Measurements from ENCODE around the gene STN1.

The STN1 gene

DNA sequence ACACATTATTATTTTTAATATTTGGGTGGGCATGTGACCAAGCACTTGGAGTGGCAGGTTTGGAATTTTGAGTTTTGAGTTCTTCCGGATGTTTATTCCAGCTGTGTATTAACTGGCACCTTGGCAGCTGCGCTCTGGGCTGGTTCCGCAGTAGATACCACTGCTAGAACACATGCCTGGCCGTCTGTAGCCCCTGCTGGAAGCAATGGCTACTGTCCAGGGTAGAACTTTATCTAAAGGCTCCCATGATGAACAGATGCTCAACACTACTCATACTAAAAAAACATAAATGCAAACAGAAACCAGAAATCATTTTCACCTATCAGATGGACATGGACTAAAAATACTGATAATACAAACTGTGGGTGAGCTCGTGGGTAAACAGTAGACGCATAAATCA lies 43.3 kb downstream of the STN1 start:
- H3K27me3 ChIP-seq (replicated peaks; ENCODE audit: control insufficient read depth, insufficient read depth, low read length, poor library complexity, severe bottlenecking): no peaks in the 10 kb centered on the region
- no peaks in the 10 kb centered on the region for H3K4me1 ChIP-seq (ENCODE audit: control insufficient read depth, insufficient read depth, low read length, poor library complexity, severe bottlenecking)
- H3K27ac ChIP-seq (ENCODE audit: insufficient read depth, low read length, poor library complexity, severe bottlenecking): no peak overlapping the region
- DNase-seq: no peak
- no peak overlapping the region for H3K4me3 ChIP-seq (ENCODE audit: insufficient read depth, low read depth, low read length, poor library complexity, severe bottlenecking)
- no peaks in the 10 kb centered on the region for H3K9me3 ChIP-seq (ENCODE audit: control insufficient read depth, low read length)
- H3K36me3 ChIP-seq (ENCODE audit: control insufficient read depth, insufficient read depth, low read length): peaks cover 51% of the 10 kb centered on the region

DNA sequence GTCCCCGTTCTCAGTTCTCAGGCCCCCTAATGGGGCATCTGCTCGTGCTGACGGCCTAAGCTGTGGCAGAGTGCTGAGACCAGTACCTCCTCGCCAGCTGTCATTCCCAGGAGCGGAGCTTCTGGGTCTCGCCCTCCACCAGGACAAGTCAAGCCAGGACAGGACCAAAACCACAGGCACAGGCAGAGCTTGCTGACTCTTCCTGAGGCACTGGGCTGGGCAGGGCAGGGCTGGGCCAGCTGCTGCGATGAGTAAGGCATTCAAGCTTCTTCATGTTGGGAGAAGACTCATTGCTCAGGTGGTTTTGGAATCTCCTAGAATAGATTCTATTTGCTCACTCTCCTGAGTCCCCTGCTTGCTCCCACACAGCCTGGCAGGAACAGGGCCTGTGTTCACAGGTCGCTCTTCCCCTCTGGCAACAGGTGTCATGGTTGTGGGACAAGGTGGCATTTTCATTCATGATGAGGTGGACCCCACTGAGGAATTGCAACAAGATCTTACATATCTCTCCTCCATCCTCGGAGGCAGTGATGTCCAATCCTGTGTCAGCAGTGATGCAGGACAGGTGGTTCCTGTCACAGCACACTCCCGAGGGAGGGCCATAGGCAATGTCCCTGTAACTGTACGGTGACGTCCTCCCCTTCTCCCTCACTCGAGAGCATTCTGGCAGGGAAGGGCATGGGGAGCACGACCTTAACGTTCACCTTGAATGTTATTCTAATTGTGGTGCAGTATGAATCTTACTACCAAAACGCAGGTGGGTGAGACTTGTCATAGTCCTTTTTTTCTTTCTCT lies 45.6 kb downstream of the STN1 start:
- H3K4me1 ChIP-seq (ENCODE audit: control insufficient read depth, insufficient read depth, low read length, poor library complexity, severe bottlenecking): no peaks in the 10 kb centered on the region
- no peaks in the 10 kb centered on the region for H3K9me3 ChIP-seq (ENCODE audit: control insufficient read depth, low read length)
- H3K27me3 ChIP-seq (replicated peaks; ENCODE audit: control insufficient read depth, insufficient read depth, low read length, poor library complexity, severe bottlenecking): no peaks in the 10 kb centered on the region
- no peak for DNase-seq
- H3K4me3 ChIP-seq (ENCODE audit: insufficient read depth, low read depth, low read length, poor library complexity, severe bottlenecking): no peak overlapping the region
- peaks cover 27% of the 10 kb centered on the region for H3K36me3 ChIP-seq (ENCODE audit: control insufficient read depth, insufficient read depth, low read length)
- no peak overlapping the region for H3K27ac ChIP-seq (ENCODE audit: insufficient read depth, low read length, poor library complexity, severe bottlenecking)

DNA sequence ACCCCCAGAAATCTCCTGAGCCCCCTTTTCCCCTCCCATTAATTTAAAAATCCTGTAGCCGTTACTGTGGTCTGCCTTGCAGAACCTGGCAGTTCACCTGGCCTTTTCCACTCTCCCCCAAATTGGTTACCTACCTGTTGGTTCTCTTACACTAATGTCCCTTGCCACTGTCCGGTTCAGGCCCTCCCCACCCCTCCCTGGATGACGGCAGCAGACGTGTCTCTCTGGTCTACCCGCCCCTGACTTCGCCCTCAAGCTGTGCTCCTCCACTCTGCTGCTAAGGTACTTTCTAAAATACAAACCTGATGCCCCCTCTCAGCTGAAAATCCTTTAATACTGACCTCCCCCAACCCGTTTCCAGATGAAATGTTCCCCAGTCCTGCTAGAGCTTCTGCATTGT lies 47.0 kb downstream of the STN1 start:
- peaks cover 3% of the 10 kb centered on the region for H3K9me3 ChIP-seq (ENCODE audit: control insufficient read depth, low read length)
- H3K36me3 ChIP-seq (ENCODE audit: control insufficient read depth, insufficient read depth, low read length): peaks cover 17% of the 10 kb centered on the region
- H3K27me3 ChIP-seq (replicated peaks; ENCODE audit: control insufficient read depth, insufficient read depth, low read length, poor library complexity, severe bottlenecking): no peaks in the 10 kb centered on the region
- H3K27ac ChIP-seq (ENCODE audit: insufficient read depth, low read length, poor library complexity, severe bottlenecking): no peak overlapping the region
- H3K4me3 ChIP-seq (ENCODE audit: insufficient read depth, low read depth, low read length, poor library complexity, severe bottlenecking): no peak overlapping the region
- H3K4me1 ChIP-seq (ENCODE audit: control insufficient read depth, insufficient read depth, low read length, poor library complexity, severe bottlenecking): no peaks in the 10 kb centered on the region
- DNase-seq: no peak

- Histone ChIP-seq H3K27ac (ENCODE audit: insufficient read depth, low read length, poor library complexity, severe bottlenecking) (no peak overlapping the region), H3K27me3 (replicated peaks; ENCODE audit: control insufficient read depth, insufficient read depth, low read length, poor library complexity, severe bottlenecking) (no peaks in the 10 kb centered on the region), H3K9me3 (ENCODE audit: control insufficient read depth, low read length) (peaks cover 6% of the 10 kb centered on the region), H3K4me3 (ENCODE audit: insufficient read depth, low read depth, low read length, poor library complexity, severe bottlenecking) (no peak overlapping the region), H3K4me1 (ENCODE audit: control insufficient read depth, insufficient read depth, low read length, poor library complexity, severe bottlenecking) (no peaks in the 10 kb centered on the region), H3K36me3 (ENCODE audit: control insufficient read depth, insufficient read depth, low read length) (peaks cover 16% of the 10 kb centered on the region)
- no peak for DNase-seq
These were observed 47.5 kb downstream of the STN1 start for GRCh38 chr10:103870516-103870915.

DNA sequence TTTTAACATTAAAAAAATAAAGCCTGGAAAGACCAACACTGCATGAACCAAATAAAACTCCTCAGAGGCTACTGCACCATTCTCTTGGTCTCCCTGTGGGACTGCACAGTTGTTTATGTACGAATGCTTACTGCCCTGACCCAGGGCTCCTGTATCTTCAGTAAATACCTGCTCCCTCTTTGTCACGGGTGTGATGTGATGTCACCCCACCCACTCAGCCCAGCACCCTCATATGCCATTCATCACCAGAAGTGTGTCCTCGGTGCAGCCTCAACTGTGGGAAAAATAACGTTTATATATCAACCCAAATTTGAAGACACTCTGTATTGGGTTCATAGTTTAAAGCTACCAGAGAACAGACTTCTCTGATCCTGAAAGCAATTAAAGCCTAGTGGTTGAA lies 48.6 kb downstream of the STN1 start:
- no peak overlapping the region for H3K27ac ChIP-seq (ENCODE audit: insufficient read depth, low read length, poor library complexity, severe bottlenecking)

GRCh38 chr10:103868200-103868599 lies 49.8 kb downstream of the STN1 start:
- H3K4me1 ChIP-seq (ENCODE audit: control insufficient read depth, insufficient read depth, low read length, poor library complexity, severe bottlenecking): no peaks in the 10 kb centered on the region
- H3K9me3 ChIP-seq (ENCODE audit: control insufficient read depth, low read length): peaks cover 14% of the 10 kb centered on the region
- DNase-seq: no peak
- H3K36me3 ChIP-seq (ENCODE audit: control insufficient read depth, insufficient read depth, low read length): peaks cover 10% of the 10 kb centered on the region
- no peaks in the 10 kb centered on the region for H3K27me3 ChIP-seq (replicated peaks; ENCODE audit: control insufficient read depth, insufficient read depth, low read length, poor library complexity, severe bottlenecking)
- H3K27ac ChIP-seq (ENCODE audit: insufficient read depth, low read length, poor library complexity, severe bottlenecking): no peak overlapping the region
- H3K4me3 ChIP-seq (ENCODE audit: insufficient read depth, low read depth, low read length, poor library complexity, severe bottlenecking): no peak overlapping the region

More for the DNA sequence above, 48.6 kb downstream of the STN1 start:
- H3K27me3 ChIP-seq (replicated peaks; ENCODE audit: control insufficient read depth, insufficient read depth, low read length, poor library complexity, severe bottlenecking): no peaks in the 10 kb centered on the region
- peaks cover 10% of the 10 kb centered on the region for H3K36me3 ChIP-seq (ENCODE audit: control insufficient read depth, insufficient read depth, low read length)
- H3K4me3 ChIP-seq (ENCODE audit: insufficient read depth, low read depth, low read length, poor library complexity, severe bottlenecking): no peak overlapping the region
- H3K9me3 ChIP-seq (ENCODE audit: control insufficient read depth, low read length): peaks cover 14% of the 10 kb centered on the region
- H3K4me1 ChIP-seq (ENCODE audit: control insufficient read depth, insufficient read depth, low read length, poor library complexity, severe bottlenecking): no peaks in the 10 kb centered on the region
- DNase-seq: no peak

GRCh38 chr10:103861505-103861904 lies 56.5 kb downstream of the STN1 start:
- Histone ChIP-seq H3K27ac (ENCODE audit: insufficient read depth, low read length, poor library complexity, severe bottlenecking) (no peak overlapping the region), H3K9me3 (ENCODE audit: control insufficient read depth, low read length) (peaks cover 14% of the 10 kb centered on the region), H3K36me3 (ENCODE audit: control insufficient read depth, insufficient read depth, low read length) (no peaks in the 10 kb centered on the region), H3K27me3 (replicated peaks; ENCODE audit: control insufficient read depth, insufficient read depth, low read length, poor library complexity, severe bottlenecking) (no peaks in the 10 kb centered on the region), H3K4me1 (ENCODE audit: control insufficient read depth, insufficient read depth, low read length, poor library complexity, severe bottlenecking) (no peaks in the 10 kb centered on the region), H3K4me3 (ENCODE audit: insufficient read depth, low read depth, low read length, poor library complexity, severe bottlenecking) (no peak overlapping the region)
- no peak for DNase-seq

DNA sequence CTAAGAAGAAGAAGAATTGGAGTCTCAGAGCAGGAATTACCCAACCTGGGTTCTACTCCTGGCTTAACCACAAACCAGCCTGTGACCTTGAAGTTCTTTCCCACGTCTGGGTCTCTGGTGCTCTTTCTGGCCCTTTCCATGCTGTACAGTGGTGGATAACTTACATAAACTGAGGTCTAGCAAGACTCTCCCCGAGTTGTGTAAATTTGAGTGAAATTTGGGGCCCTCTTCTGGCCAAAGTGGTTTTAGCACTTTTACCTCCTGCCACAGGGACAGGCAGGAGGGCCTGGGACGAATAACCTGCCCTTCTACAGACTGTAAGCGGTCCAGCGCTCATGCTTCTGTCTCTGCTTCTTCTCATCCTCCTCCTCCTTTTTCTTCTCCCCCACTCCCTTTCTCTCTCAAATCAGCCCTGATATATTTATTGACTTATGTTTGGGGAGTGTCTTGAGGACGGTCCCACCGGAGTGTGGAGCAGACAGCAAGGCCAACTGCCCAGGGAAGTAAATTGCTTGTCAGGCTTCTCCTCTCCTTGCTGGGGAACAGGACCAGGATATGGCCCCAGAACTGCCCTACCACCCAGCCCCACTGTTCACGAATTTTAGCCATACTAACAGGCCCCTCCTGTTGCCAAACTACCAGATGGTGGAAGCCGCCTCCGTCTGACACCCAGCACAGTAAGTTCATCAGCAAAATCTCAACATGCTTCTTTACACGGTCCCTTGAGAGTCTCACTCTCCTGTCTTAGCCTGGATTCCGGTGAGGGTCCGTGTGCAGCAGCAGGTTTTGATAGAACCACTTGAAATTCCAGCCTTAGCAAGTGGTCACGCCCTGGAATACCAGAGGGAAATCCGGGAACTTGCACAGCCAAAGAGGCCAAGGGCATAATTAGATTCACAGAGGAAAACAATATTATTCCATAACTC lies 58.6 kb downstream of the STN1 start:
- peak in 1 of 3 donors; percentile 36 for DNase-seq
- H3K36me3 ChIP-seq (ENCODE audit: control insufficient read depth, insufficient read depth, low read length): no peaks in the 10 kb centered on the region

DNA sequence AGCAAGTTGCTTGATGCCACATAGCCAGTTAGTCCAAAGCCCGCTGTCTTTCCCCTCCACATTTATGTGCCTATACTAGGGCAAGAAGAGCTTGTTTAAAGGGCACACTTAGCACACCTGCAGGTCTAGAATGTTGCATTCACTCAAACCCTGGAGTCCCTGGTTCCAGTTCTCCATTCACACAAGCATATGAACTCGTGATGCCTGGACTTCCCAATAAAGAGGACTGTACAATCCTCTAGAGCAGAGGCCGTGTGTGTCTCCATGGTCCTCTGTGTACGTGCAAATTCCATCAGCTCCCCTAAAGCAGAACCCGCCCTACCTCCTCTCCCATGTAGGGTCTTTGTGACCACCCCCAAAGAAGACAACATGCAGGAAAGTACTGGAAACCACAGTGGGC lies 59.6 kb downstream of the STN1 start:
- Histone ChIP-seq H3K4me1 (ENCODE audit: control insufficient read depth, insufficient read depth, low read length, poor library complexity, severe bottlenecking) (peaks cover 16% of the 10 kb centered on the region), H3K36me3 (ENCODE audit: control insufficient read depth, insufficient read depth, low read length) (no peaks in the 10 kb centered on the region), H3K27me3 (replicated peaks; ENCODE audit: control insufficient read depth, insufficient read depth, low read length, poor library complexity, severe bottlenecking) (peaks cover 5% of the 10 kb centered on the region), H3K27ac (ENCODE audit: insufficient read depth, low read length, poor library complexity, severe bottlenecking) (no peak overlapping the region), H3K9me3 (ENCODE audit: control insufficient read depth, low read length) (no peaks in the 10 kb centered on the region), H3K4me3 (ENCODE audit: insufficient read depth, low read depth, low read length, poor library complexity, severe bottlenecking) (no peak overlapping the region)
- DNase-seq: no peak

More for the DNA sequence above, 58.6 kb downstream of the STN1 start:
- H3K27me3 ChIP-seq (replicated peaks; ENCODE audit: control insufficient read depth, insufficient read depth, low read length, poor library complexity, severe bottlenecking): peaks cover 5% of the 10 kb centered on the region
- no peak overlapping the region for H3K4me3 ChIP-seq (ENCODE audit: insufficient read depth, low read depth, low read length, poor library complexity, severe bottlenecking)
- no peak overlapping the region for H3K27ac ChIP-seq (ENCODE audit: insufficient read depth, low read length, poor library complexity, severe bottlenecking)
- no peaks in the 10 kb centered on the region for H3K9me3 ChIP-seq (ENCODE audit: control insufficient read depth, low read length)
- peaks cover 12% of the 10 kb centered on the region for H3K4me1 ChIP-seq (ENCODE audit: control insufficient read depth, insufficient read depth, low read length, poor library complexity, severe bottlenecking)

- Histone ChIP-seq H3K4me1 (ENCODE audit: control insufficient read depth, insufficient read depth, low read length, poor library complexity, severe bottlenecking) (peaks cover 16% of the 10 kb centered on the region), H3K36me3 (ENCODE audit: control insufficient read depth, insufficient read depth, low read length) (no peaks in the 10 kb centered on the region), H3K9me3 (ENCODE audit: control insufficient read depth, low read length) (no peaks in the 10 kb centered on the region), H3K27ac (ENCODE audit: insufficient read depth, low read length, poor library complexity, severe bottlenecking) (no peak overlapping the region), H3K27me3 (replicated peaks; ENCODE audit: control insufficient read depth, insufficient read depth, low read length, poor library complexity, severe bottlenecking) (peaks cover 5% of the 10 kb centered on the region), H3K4me3 (ENCODE audit: insufficient read depth, low read depth, low read length, poor library complexity, severe bottlenecking) (no peak overlapping the region)
- DNase-seq: no peak
These were observed 61.2 kb downstream of the STN1 start for GRCh38 chr10:103856797-103857170.
